Mucosa of gallbladder (tissue), 1 donor: ENCODE measurements around the gene CAPS. TPM values are rescaled to one million over a fixed set of nuclear protein-coding genes. Genes with fewer than 3 reads are reported as not detected.

Experiments used
- DNase-seq: peaks from one replicate; pipeline ENCODE4 v3.0.0-alpha.2; 2020; ENCODE audit warnings: low spot score
- total RNA-seq: library from RNA; stranded (reverse); gene quantifications from one replicate; pipeline ENCODE4 v1.2.1, GENCODE V29; 2021
- donor health status: DM: no; HTN: no; CAD: no.

Gene CAPS
- total RNA-seq, 1 donor from 2014 or later: 82.5 TPM

GRCh38 chr19:5908773-5909442, 5.1 kb upstream of the CAPS start:
- no peak for DNase-seq

DNA sequence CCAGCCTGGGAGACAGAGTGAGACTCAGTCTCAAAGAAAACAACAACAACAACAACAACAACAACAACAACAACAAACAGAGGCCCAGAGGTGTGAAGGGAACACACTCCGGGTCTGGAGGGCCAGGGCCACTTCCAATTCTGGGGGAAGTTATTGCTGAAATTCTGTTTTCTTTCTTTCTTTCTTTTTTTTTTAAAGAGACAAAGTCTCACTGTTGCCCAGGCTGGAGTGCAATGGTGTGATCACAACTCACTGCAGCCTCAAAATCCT, 3.5 kb upstream of the CAPS start:
- DNase-seq: no peak

GRCh38 chr19:5911366-5911765, 2.7 kb upstream of the CAPS start:
- DNase-seq: no peak

DNA sequence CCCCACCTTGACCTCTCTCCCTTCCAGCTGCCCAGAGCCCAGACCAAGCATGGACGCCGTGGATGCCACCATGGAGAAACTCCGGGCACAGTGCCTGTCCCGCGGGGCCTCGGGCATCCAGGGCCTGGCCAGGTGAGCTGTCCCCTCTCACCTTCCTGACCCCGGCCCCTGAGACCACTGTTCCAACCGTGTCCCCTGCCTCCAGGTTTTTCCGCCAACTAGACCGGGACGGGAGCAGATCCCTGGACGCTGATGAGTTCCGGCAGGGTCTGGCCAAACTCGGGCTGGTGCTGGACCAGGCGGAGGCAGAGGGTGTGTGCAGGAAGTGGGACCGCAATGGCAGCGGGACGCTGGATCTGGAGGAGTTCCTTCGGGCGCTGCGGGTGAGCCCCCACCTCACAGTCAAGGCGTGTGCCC, 312 bp downstream of the CAPS start:
- no peak for DNase-seq

DNA sequence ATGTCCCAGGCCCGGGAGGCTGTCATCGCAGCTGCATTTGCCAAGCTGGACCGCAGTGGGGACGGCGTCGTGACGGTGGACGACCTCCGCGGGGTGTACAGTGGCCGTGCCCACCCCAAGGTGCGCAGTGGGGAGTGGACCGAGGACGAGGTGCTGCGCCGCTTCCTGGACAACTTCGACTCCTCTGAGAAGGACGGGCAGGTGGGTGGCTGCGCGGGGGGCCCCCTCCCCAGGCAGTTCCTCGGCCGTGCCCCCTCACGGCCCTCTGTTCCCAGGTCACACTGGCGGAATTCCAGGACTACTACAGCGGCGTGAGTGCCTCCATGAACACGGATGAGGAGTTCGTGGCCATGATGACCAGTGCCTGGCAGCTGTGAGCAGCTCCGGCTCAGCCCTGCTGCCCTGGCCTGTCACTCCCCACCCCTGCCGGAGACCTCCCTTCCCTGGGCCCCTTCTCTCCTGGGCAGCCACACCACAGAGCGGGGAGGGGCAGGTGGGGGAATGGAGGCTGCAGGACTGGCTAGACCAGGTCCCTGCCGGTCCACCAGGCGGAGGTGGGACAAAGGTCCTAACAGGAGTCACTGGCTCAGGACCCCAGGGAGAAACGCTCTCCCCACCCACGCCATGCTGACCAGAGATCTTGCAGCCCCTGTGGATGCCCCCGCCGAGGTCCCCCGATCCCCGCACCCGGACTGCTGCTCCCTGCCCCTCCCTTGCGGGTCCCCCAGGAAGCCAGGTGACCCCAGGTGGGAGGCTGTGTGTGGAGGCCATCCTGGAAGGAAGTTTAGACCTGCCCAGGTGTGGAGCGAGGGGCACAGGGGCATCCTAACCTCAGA, 1.1 kb downstream of the CAPS start:
- DNase-seq: peak; percentile 51

GRCh38 chr19:5915782-5916165, 1.7 kb downstream of the CAPS start:
- no peak for DNase-seq

- DNase-seq: no peak
These were observed 2.2 kb downstream of the CAPS start for GRCh38 chr19:5916181-5916708.

GRCh38 chr19:5917431-5918107, 3.5 kb downstream of the CAPS start:
- DNase-seq: no peak

DNA sequence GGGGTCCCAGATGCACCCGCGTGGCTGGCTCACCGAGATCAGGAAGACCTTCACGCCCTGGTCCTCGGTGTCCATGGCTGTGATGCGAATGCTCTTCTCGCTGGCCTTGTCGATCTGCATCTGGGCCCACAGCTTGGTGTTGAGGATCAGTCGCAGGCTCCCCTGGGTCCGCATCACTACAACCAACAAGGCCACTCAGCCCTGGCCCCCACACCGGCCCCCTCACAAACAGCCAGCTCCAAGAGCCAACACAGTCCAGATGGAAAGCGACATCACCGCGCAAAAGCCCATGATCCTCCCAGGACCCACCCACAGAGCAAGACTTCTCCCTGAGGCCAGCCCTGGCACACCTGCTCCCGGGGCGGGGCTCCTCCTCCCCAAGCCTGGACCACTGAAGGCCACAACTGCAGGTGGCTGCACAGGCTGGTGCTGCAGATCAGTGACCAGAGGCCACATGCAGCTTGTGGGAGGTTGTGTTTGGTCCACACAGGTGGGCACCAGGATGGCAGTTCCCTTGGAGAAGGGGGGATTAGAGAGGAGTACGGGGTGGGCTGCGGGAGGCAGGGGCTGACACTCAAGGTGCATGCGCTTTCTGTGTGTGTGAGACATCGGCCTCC, 4.5 kb downstream of the CAPS start:
- DNase-seq: no peak

- DNase-seq: no peak
These were observed 7.6 kb downstream of the CAPS start for GRCh38 chr19:5921516-5922160.

DNA sequence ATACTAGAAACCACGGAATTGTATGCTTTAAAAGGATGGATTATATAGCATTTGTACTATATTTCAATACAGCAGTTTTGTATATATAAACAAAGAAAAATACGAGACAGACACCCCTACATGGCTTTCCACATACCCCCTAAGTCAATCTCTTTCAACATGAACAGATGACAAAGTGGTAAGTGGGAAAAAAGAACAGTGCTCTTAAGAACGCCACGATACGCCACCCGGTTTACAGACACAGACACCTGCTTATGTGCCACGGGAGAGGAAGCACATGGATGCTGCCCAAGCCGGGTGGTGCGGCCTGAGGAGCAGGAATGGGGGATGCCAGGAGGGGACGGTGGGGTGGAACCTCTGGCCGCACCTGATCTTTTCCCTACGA, 8.1 kb downstream of the CAPS start:
- DNase-seq: no peak

DNA sequence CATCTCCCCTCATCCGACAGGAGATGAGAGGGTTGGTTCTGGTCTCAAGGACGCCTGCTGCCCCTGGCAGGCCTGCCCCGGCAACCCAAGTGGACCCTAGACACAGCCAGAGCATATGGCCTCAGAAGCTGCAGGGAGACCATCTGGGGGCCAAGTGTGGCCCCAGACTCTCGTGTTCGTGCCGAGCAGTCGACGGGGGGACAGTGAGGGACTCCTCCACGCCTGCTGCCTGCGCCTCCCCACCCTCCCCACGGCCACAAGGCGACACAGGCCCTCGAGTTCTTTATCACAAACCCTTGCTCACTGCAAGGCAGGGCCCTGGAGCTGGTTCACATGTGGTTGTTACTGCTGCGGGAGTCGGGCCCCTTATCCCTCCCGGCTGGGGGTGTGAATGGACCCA, 9.3 kb downstream of the CAPS start:
- DNase-seq: no peak

GRCh38 chr19:5925830-5926427, 11.9 kb downstream of the CAPS start:
- no peak for DNase-seq

GRCh38 chr19:5926641-5927440, 12.8 kb downstream of the CAPS start:
- peak; percentile 46 for DNase-seq

GRCh38 chr19:5927441-5927821, 13.4 kb downstream of the CAPS start:
- DNase-seq: no peak

DNA sequence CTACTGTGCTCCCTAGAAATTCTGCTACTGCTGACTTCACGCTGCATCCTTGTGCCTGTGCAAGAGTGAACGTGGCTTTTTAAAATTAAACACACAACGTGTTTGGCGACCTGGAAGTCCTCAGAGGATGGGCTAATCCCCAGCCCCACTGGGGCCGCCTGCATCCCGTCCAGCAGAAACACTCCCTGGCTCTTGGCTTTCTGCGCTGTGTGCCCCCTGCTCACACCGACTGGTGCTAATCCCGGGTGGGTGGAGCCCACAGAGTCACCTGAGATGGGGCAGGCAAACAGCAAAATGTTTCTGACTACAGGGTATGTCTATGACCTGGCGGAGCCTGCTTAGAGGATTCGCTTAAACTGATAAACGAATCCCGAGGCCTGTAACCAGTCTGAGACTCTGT, 15.1 kb downstream of the CAPS start:
- no peak for DNase-seq

DNA sequence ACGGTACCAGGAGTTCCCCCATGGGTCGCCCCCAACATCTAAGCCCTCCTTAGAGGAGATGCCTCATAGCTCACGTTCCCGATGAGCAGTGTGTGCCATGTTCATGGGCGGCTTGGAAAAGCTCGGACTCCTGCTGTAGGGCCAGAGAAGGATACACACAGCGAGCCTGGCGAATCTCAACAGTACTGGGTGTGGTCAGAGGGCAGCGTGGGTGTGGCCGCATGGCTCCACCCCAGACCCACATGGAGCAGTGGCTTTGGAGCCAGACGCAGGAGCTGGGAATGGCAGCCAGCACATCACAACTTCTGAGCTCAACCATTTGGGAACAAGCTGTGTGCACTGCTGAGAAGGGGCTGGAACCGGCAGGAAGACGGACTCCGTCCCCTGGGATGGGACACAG, 15.6 kb downstream of the CAPS start:
- no peak for DNase-seq

DNA sequence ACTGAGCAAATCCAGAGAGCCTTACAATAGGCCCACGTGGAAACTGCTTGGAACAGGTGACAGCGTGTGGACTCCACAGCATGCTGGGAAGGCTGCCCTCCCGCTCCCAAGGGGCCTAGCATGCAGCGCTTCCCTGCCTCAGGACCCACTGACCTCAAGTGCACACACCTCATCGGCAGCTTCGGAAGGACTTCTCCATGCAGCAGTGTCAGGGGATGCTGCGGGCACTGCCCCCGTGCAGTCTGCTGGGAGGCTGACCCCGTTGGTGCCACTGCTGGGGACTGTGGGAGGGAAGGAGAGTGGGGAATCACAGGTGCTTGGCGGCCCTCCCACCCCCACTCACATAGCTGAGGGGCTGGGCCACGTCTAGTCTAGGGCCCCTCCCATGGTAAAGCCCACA, 17.2 kb downstream of the CAPS start:
- no peak for DNase-seq

- no peak for DNase-seq
These were observed 18.1 kb downstream of the CAPS start for GRCh38 chr19:5932146-5932545.

GRCh38 chr19:5932609-5933262, 18.7 kb downstream of the CAPS start:
- DNase-seq: no peak
